SH-SY5Y (cell line): ENCODE measurements around the gene GDPD4.

Experiments used
- GATA2 ChIP-seq: IDR thresholded peaks from 2 replicates; pipeline ENCODE4 v1.6.1; 2011; ENCODE audit warnings: mild to moderate bottlenecking, low read depth, low read length
- GATA3 ChIP-seq: IDR thresholded peaks from 2 replicates; pipeline ENCODE4 v1.6.1; 2011; ENCODE audit warnings: low read depth, mild to moderate bottlenecking, low read length, moderate library complexity

GDPD4 gene

GRCh38 chr11:77200351-77201268 lies 100.9 kb downstream of the GDPD4 start:
- no peak for TF ChIP-seq GATA2

GRCh38 chr11:77199137-77199745 lies 102.2 kb downstream of the GDPD4 start:
- no peak for TF ChIP-seq GATA2
- no peak for TF ChIP-seq GATA3

GRCh38 chr11:77198440-77198849 lies 103.0 kb downstream of the GDPD4 start:
- no peak for TF ChIP-seq GATA3
- no peak for TF ChIP-seq GATA2

GRCh38 chr11:77197626-77198320 lies 103.7 kb downstream of the GDPD4 start:
- TF ChIP-seq GATA2 (no peak), GATA3 (no peak)

- no peak for TF ChIP-seq GATA3
- no peak for TF ChIP-seq GATA2
These were observed 104.5 kb downstream of the GDPD4 start for GRCh38 chr11:77196961-77197360.

- no peak for TF ChIP-seq GATA2
- no peak for TF ChIP-seq GATA3
These were observed 106.3 kb downstream of the GDPD4 start for GRCh38 chr11:77195071-77195755.

GRCh38 chr11:77193911-77194830 lies 107.3 kb downstream of the GDPD4 start:
- no peak for TF ChIP-seq GATA3
- no peak for TF ChIP-seq GATA2

- TF ChIP-seq GATA2, result no peak
- TF ChIP-seq GATA3, result no peak
These were observed 108.3 kb downstream of the GDPD4 start for GRCh38 chr11:77193167-77193566.

GRCh38 chr11:77191823-77192495 lies 109.5 kb downstream of the GDPD4 start:
- TF ChIP-seq GATA2, result no peak
- TF ChIP-seq GATA3, result no peak

- TF ChIP-seq GATA3 (no peak), GATA2 (no peak)
These were observed 110.1 kb downstream of the GDPD4 start for GRCh38 chr11:77191429-77191822.

- TF ChIP-seq GATA2, result no peak
These were observed 111.0 kb downstream of the GDPD4 start for GRCh38 chr11:77190331-77191075.

GRCh38 chr11:77189588-77190210 lies 111.8 kb downstream of the GDPD4 start:
- TF ChIP-seq GATA3 (no peak), GATA2 (no peak)
